ENCODE measurements around the gene CASZ1. TPM values are rescaled to one million over a fixed set of nuclear protein-coding genes. Genes with fewer than 3 reads are reported as not detected.

The CASZ1 gene
- total RNA-seq, 1 donor from 2014 or later = 3.9 TPM

DNA sequence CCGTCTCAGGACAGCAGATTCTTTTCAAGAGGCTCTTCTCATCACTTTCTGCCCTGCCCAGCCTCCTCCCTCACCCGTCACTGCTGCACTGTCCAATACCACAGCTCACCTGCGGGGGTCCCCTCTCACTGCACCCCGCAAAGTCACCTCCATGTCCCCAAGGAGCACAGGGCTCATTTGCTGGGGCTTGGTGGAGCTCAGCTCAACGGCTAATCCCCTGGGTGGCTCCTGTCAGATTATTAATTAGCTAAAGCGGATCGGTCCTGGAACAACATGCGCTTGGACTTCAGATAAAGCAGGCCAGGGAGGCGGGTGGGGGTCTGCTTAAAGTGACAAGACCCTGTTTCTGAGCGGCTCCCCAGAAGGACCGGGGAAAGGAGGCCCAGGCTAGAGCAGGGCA lies 43.1 kb downstream of the CASZ1 start:
- no peak for DNase-seq (ENCODE audit: low spot score)

- no peak for DNase-seq (ENCODE audit: low spot score)
These were observed 44.8 kb downstream of the CASZ1 start for GRCh38 chr1:10751561-10752085.

- no peak for DNase-seq (ENCODE audit: low spot score)
These were observed 45.3 kb downstream of the CASZ1 start for GRCh38 chr1:10751160-10751559.

DNA sequence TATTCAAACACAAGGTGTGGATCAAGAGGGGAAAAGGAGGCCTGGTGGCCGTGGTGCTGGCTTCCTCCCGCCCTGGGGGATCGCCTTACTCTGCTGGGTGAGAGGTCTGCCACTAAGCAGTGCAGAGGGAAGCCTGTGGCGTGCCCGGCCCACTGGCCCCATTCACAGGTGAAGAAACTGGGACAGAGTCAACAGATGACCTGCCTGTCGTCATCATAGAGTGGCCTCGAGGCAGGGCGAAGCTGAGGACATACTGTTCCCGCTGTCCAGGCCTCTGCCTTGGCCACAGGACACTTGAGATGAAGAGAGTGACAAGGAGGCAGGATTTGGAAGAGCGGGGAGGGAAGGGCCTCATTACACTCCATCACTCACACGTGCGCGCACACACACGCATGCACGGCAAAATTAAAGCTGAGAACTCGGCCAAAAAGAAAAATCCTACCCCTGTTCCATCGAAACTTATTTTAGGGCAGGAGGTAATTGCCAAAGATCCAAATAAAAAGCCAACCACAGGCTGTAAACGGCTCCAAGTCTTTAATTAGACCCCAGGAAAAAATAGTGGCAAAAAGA lies 50.5 kb downstream of the CASZ1 start:
- no peak for DNase-seq (ENCODE audit: low spot score)

- no peak for DNase-seq (ENCODE audit: low spot score)
These were observed 51.1 kb downstream of the CASZ1 start for GRCh38 chr1:10745383-10745782.

GRCh38 chr1:10744654-10745238 lies 51.7 kb downstream of the CASZ1 start:
- no peak for DNase-seq (ENCODE audit: low spot score)

DNA sequence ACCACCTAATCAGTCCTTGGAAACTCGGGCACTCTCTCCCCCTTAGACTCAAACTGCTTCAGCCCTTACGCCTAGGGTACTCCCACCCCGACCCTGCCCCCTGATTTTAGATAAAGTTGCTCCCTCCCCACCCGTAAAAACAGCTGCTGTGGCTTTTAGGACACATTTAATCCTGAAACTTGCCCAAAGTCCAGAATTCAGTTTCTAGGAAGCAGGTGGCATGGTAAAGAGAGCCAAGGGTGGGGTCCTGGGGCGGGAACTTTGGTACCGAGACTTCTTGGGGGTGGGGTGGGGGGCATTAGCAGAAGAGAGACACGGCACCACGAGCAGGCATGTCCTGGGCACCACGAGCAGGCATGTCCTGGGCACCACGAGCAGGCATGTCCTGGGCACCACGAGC lies 52.4 kb downstream of the CASZ1 start:
- no peak for DNase-seq (ENCODE audit: low spot score)

- no peak for DNase-seq (ENCODE audit: low spot score)
These were observed 54.8 kb downstream of the CASZ1 start for GRCh38 chr1:10741696-10742095.

GRCh38 chr1:10740123-10740522 lies 56.3 kb downstream of the CASZ1 start:
- no peak for DNase-seq (ENCODE audit: low spot score)

DNA sequence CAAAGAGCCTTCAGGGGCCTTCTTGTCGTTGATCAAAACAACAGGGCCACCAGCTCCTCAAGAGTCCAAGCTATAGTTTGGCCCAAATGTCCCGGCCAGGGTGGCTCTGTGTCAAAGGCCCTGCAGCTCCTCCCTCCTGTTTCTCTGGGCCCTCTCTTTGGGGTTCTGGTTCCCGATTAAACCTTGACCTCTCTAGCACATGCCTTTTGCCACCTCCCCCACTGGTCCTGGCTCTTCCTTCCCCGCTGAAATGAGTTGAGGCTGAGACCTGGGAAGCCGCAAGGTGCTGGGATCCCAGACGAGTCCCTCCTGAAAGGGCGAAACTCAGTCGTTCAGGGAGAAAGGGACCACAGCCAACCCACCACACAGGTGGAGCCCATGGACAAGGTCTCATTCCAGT lies 56.9 kb downstream of the CASZ1 start:
- no peak for DNase-seq (ENCODE audit: low spot score)

DNA sequence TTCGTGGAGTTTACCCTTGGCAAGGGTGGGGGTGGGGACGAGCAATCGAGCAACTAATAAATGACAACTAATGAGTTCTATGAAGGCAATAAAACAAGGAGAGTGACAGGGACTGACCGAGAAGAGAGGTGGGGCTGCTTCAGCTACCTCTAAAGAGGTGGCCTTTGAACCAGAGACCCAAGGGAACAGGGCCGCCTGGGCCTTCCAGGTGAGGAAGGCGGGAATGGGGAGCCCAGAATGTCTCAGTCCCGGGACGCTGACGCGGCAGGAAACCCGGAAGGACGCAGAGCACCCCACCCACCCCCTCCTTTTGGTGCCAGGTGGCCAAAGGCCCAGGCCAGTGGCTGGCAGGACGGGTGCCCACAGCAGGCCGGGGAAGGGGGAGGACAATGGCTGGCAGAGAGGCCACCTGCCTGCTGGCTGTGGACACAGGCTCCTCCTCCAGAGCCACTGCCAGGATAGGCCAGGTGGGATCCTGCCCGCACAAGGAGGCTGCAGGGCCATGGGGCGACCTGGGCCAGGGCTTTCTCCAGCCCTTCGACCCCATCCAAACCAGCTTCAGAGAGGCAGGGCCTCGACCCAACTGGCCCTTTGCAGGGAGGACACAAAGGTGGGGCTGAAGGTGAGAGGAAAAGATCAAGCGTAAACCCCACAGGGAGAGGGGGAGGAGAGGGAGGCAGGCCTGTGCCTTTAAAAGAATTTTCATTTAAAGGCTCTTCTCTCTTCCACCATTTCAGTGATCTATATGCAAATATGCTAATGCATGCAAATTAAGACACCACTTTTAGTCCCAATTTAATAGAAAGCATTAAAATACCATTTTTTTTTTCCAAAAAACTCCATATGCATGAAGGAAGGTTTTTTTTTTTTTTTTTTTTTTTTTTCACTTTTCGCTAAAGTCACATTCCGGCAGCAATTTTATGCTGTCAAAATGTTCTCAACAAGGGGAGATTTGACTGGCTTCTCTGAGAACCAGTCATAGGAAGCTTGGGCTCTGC lies 58.1 kb downstream of the CASZ1 start:
- no peak for DNase-seq (ENCODE audit: low spot score)

GRCh38 chr1:10737651-10738050 lies 58.8 kb downstream of the CASZ1 start:
- no peak for DNase-seq (ENCODE audit: low spot score)

DNA sequence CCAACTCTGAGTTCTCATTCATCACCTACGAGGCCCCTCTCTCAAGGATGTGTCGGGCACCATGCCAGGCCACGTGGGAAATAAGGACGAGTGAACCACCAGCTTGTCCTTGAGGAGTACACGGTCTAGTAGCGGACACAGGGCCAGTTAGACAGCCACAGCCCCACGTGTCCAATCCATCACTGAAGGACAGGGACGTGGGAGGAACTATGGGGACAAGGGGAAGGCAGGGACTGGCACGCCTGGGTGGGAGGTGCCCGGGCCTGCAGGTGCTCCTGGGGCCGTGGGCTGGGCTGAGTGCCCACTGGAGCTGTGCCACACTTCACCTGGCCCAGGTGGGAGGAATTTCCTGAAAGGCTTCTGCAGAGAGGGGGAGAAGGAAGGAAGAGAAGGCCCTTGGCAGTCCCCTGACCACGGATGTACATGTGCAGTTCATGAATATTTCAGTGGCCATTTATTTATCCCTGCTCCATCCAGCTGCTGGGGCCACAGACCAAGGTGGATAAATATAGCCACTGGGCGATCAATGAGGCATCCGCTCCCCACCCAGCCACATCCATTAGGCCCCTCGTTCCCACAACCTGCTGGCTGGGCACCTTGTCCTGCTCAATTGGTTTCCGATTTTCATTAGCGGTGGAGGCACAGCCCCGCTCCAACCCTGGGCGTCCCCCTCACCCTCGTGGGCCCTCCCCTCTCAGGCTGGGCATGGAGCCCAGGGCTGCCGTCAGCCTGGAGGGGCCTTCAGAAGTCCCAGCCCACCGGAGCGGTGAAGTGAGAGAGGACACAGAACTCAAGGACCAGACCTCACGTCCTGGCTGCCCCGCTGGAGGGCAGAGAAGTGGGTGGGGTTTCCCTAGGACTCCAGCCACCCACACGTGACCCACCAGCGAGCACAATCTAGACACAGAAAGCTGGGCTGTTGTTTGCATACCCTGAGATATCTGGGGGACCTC lies 59.5 kb downstream of the CASZ1 start:
- DNase-seq (ENCODE audit: low spot score) = peak; percentile 5

GRCh38 chr1:10735563-10736305 lies 60.7 kb downstream of the CASZ1 start:
- no peak for DNase-seq (ENCODE audit: low spot score)

DNA sequence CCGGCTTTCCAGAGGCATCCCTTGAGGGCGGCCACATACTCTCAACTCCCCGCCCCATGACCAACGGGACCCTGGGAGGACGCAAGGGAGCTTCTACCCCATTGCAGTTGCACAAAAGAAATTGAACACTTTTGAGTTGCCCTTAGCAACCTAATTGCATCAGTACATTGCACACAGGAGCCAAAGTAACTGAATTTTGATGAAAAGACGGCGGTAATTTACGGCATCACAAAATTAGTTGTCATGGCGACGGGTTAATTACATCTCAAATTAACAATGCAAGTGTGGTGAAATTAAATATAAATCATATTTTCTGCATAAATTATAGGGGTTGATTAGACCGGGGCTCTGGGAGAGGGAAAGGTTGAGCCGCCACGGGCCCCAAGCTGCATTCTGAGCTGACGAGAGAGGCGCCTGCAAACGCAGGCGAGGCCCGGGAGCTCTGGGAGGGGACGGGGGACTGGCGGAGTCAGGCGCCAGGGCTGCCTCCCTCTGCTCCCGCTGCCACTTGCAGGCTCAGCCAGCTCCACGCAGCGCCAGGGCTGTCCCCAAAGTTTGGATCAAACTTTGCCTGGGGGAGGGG lies 61.4 kb downstream of the CASZ1 start:
- no peak for DNase-seq (ENCODE audit: low spot score)

DNA sequence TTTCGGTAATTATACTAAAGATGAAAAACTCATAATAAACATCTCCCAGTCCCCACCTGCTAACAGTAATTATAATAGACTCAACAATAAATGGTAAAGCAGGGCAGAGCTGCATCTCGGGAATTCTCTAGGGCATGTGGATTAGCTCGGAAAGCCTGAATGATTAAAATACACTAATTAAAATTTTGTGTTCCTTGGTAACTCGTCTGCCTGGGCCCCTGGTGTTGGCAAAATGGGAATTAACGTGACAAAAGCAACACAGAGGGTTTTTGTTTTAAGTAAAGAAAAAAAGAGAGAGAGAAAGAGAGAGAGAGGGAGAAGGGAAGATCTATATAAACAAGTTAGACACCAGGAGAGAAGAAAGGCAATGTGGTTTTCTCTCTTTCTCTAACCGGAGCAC lies 62.1 kb downstream of the CASZ1 start:
- DNase-seq (ENCODE audit: low spot score) = no peak

GRCh38 chr1:10733474-10734366 lies 62.7 kb downstream of the CASZ1 start:
- DNase-seq (ENCODE audit: low spot score) = no peak

GRCh38 chr1:10730985-10731384 lies 65.5 kb downstream of the CASZ1 start:
- DNase-seq (ENCODE audit: low spot score) = peak; percentile 30
